ENCODE measurements around the gene IGSF11.

DNA sequence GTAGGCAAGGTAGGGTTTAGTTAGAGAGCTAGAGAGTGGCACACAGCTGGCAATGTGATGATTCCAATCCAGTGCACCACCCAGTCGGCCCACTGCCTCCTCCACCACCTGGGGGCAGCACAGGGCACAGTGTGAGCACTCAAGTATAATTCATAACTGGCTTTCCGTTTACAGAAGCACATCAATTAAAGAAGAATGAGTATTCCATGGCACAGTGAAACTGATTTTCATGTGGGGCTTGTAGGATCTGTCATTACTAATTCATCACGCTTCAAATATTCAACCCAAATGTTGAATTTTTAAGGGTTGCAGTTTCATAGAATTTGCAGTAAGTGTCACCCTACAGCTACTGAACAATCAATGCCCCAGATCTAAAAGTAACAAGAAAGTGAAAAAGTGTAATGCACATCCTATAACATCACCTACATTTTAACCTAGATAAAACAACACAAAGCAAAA is 149.9 kb downstream of the IGSF11 start:
- TF ChIP-seq, protein P1, sequence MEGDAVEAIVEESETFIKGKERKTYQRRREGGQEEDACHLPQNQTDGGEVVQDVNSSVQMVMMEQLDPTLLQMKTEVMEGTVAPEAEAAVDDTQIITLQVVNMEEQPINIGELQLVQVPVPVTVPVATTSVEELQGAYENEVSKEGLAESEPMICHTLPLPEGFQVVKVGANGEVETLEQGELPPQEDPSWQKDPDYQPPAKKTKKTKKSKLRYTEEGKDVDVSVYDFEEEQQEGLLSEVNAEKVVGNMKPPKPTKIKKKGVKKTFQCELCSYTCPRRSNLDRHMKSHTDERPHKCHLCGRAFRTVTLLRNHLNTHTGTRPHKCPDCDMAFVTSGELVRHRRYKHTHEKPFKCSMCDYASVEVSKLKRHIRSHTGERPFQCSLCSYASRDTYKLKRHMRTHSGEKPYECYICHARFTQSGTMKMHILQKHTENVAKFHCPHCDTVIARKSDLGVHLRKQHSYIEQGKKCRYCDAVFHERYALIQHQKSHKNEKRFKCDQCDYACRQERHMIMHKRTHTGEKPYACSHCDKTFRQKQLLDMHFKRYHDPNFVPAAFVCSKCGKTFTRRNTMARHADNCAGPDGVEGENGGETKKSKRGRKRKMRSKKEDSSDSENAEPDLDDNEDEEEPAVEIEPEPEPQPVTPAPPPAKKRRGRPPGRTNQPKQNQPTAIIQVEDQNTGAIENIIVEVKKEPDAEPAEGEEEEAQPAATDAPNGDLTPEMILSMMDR (IDR thresholded peaks at IDR 0.05) = peak; percentile 96
- no peak for TF ChIP-seq ZFX (IDR thresholded peaks at IDR 0.05; ENCODE audit: borderline replicate concordance)
